Liver (tissue), 9 donors: Measurements from ENCODE around the gene EVA1B. TPM values are rescaled to one million over a fixed set of nuclear protein-coding genes. Genes with fewer than 3 reads are reported as not detected.

Source experiments
- DNase-seq: peaks from one replicate; pipeline ENCODE4 v3.0.0-alpha.2; 2017; ENCODE audit warnings: low spot score
- H3K27ac ChIP-seq, 2 donors: one replicate each; pipeline ENCODE4 v1.7.0; 2013; ENCODE audit warnings: inconsistent platforms in 2 of 2, low read length in 2 of 2, control low read depth in 1 of 2, low read depth in 1 of 2, mild to moderate bottlenecking in 1 of 2
- H3K27me3 ChIP-seq, 4 donors: one replicate each; pipeline versions ENCODE4 v1.6.1 to v1.7.0; 2013; ENCODE audit warnings: low read length in 3 of 4, inconsistent platforms in 1 of 4, mild to moderate bottlenecking in 1 of 4, moderate library complexity in 1 of 4; ENCODE audit not compliant: control insufficient read depth in 4 of 4, insufficient read depth in 4 of 4
- H3K36me3 ChIP-seq, 4 donors: one replicate each; pipeline versions ENCODE4 v1.6.1 to v1.7.0; 2013; ENCODE audit warnings: low read length in 3 of 4, mild to moderate bottlenecking in 3 of 4, low read depth in 1 of 4, moderate library complexity in 1 of 4; ENCODE audit not compliant: control insufficient read depth in 4 of 4, insufficient read depth in 3 of 4
- H3K4me1 ChIP-seq, 4 donors: one replicate each; pipeline versions ENCODE4 v1.6.1 to v1.7.0; 2013; ENCODE audit warnings: low read length in 3 of 4, mild to moderate bottlenecking in 3 of 4, moderate library complexity in 1 of 4; ENCODE audit not compliant: control insufficient read depth in 4 of 4, insufficient read depth in 4 of 4
- H3K4me3 ChIP-seq, 3 donors: one replicate each; pipeline versions ENCODE4 v1.6.1 to v1.7.0; 2013; ENCODE audit warnings: low read length in 3 of 3, control low read depth in 1 of 3, low read depth in 1 of 3, mild to moderate bottlenecking in 1 of 3
- H3K9ac ChIP-seq, 2 donors: one replicate each; pipeline ENCODE4 v1.7.0; 2013; ENCODE audit warnings: low read length in 2 of 2, mild to moderate bottlenecking in 2 of 2, moderate library complexity in 2 of 2, control low read depth in 1 of 2, low read depth in 1 of 2
- H3K9me3 ChIP-seq, 4 donors: one replicate each; pipeline versions ENCODE4 v1.6.1 to v1.7.0; 2013; ENCODE audit warnings: low read length in 3 of 4; ENCODE audit not compliant: control insufficient read depth in 4 of 4
- ATF3 ChIP-seq: IDR thresholded peaks from 2 replicates; pipeline ENCODE4 v1.6.1; 2016; ENCODE audit warnings: antibody characterized with exemption
- CTCF ChIP-seq: fragments of 150-350 bp; IDR thresholded peaks from 2 replicates; pipeline ENCODE4 v1.5.1; 2017; ENCODE audit warnings: improper control_type of control experiment, low read depth, low read length; ENCODE audit not compliant: missing input control
- EGR1 ChIP-seq, 2 donors: IDR thresholded peaks; 2 replicates each; pipeline ENCODE4 v1.6.1; 2016 to 2018; ENCODE audit warnings: antibody characterized with exemption in 2 of 2, low read depth in 2 of 2
- FOXA1 ChIP-seq: IDR thresholded peaks from 2 replicates; pipeline ENCODE4 v1.6.1; 2016; ENCODE audit warnings: antibody characterized with exemption
- FOXA2 ChIP-seq: IDR thresholded peaks from 2 replicates; pipeline ENCODE4 v1.6.1; 2016; ENCODE audit warnings: antibody characterized with exemption
- GABPA ChIP-seq, 2 donors: IDR thresholded peaks in 1 of 2; conservative IDR thresholded peaks in 1 of 2; 2 replicates each; pipeline ENCODE4 v1.6.1; 2016; ENCODE audit warnings: antibody characterized with exemption in 2 of 2, mild to moderate bottlenecking in 1 of 2, moderate library complexity in 1 of 2
- HNF4A ChIP-seq, 2 donors: conservative IDR thresholded peaks; 2 replicates each; pipeline ENCODE4 v1.6.1; 2016; ENCODE audit warnings: antibody characterized with exemption in 2 of 2, mild to moderate bottlenecking in 2 of 2
- HNF4G ChIP-seq: IDR thresholded peaks from 2 replicates; pipeline ENCODE4 v1.6.1; 2016; ENCODE audit warnings: antibody characterized with exemption
- JUND ChIP-seq, 2 donors: IDR thresholded peaks; 2 replicates each; pipeline ENCODE4 v1.6.1; 2016; ENCODE audit warnings: antibody characterized with exemption in 2 of 2
- MAX ChIP-seq: IDR thresholded peaks from 2 replicates; pipeline ENCODE4 v1.6.1; 2016; ENCODE audit warnings: antibody characterized with exemption
- NR2F2 ChIP-seq: IDR thresholded peaks from 2 replicates; pipeline ENCODE4 v1.6.1; 2016; ENCODE audit warnings: antibody characterized with exemption
- RAD21 ChIP-seq, 2 donors: IDR thresholded peaks; 2 replicates each; pipeline ENCODE4 v1.6.1; 2016; ENCODE audit warnings: antibody characterized with exemption in 2 of 2, mild to moderate bottlenecking in 2 of 2
- REST ChIP-seq: IDR thresholded peaks from 2 replicates; pipeline ENCODE4 v1.6.1; 2016; ENCODE audit warnings: antibody characterized with exemption, mild to moderate bottlenecking
- RXRA ChIP-seq, 2 donors: IDR thresholded peaks; 2 replicates each; pipeline ENCODE4 v1.6.1; 2017 to 2018; ENCODE audit warnings: antibody characterized with exemption in 2 of 2, mild to moderate bottlenecking in 1 of 2
- SP1 ChIP-seq: IDR thresholded peaks from 2 replicates; pipeline ENCODE4 v1.6.1; 2018; ENCODE audit warnings: antibody characterized with exemption, mild to moderate bottlenecking
- TAF1 ChIP-seq: conservative IDR thresholded peaks from 2 replicates; pipeline ENCODE4 v1.6.1; 2016; ENCODE audit warnings: antibody characterized with exemption, mild to moderate bottlenecking
- YY1 ChIP-seq: IDR thresholded peaks from 2 replicates; pipeline ENCODE4 v1.6.1; 2016; ENCODE audit warnings: antibody characterized with exemption, mild to moderate bottlenecking
- ZBTB33 ChIP-seq: IDR thresholded peaks from 2 replicates; pipeline ENCODE4 v1.6.1; 2016; ENCODE audit warnings: antibody characterized with exemption
- WGBS: extraction: QIAGEN DNeasy Blood & Tissue Kit; methylation state at CpG from one replicate; pipeline ENCODE4 v1.1.7; 2013; 5-methylcytosine and 5-hydroxymethylcytosine counted together
- polyA plus RNA-seq, 2 donors: library from polyadenylated mRNA; stranded (reverse) in 1 of 2; unstranded in 1 of 2; fragments of 200-250 nt in 1 of 2; fragments of >200 nt in 1 of 2; fragmentation: Nextera tagmentation in 1 of 2; extraction: Ambion mirVana in 1 of 2; gene quantifications; one replicate each; pipeline versions ENCODE4 v1.2.1 to v1.2.3, GENCODE V29; 2013 to 2015
- total RNA-seq, 2 donors: library from RNA; depleted of rRNA; stranded (reverse); fragments of >200 nt; gene quantifications; one replicate each; pipeline ENCODE4 v1.2.3, GENCODE V29; 2014
- donor health status: healthy.
- donor health status: healthy.
- donor health status: healthy.
- donor health status: healthy.
- donor health status: healthy.

EVA1B gene
- total and polyA plus RNA-seq, 4 donors = 3.3 to 22.7 (median 8.4) TPM

GRCh38 chr1:36287595-36287994, 35.9 kb downstream of the EVA1B start (continued):
- no peak for TF ChIP-seq ZBTB33
- no peak for TF ChIP-seq EGR1 (IDR thresholded peaks at IDR 0.05; ENCODE audit: low read depth in 2 of 2)
- no peak for TF ChIP-seq TAF1
- no peak for TF ChIP-seq JUND (IDR thresholded peaks at IDR 0.05)
- no peak for TF ChIP-seq HNF4G
- TF ChIP-seq NR2F2 = no peak
- no peak for TF ChIP-seq YY1

GRCh38 chr1:36286802-36287201, 36.6 kb downstream of the EVA1B start:
- Histone ChIP-seq H3K27me3 (no peaks in the 10 kb centered on the region), H3K9me3 (no peaks in the 10 kb centered on the region), H3K27ac (no peak overlapping the region), H3K9ac (no peak overlapping the region), H3K4me1 (peaks cover 2 to 14% (median 11%) of the 10 kb centered on the region in 4 donors), H3K36me3 (peaks cover 14 to 72% (median 68%) of the 10 kb centered on the region in 4 donors), H3K4me3 (no peak overlapping the region)
- DNase-seq = no peak
- TF ChIP-seq FOXA2 = no peak
- no peak for TF ChIP-seq YY1
- no peak for TF ChIP-seq ZBTB33
- TF ChIP-seq GABPA (IDR thresholded peaks at IDR 0.05 in 1 of 2, conservative IDR thresholded peaks at IDR 0.05 in 1 of 2) = no peak
- no peak for TF ChIP-seq RAD21 (IDR thresholded peaks at IDR 0.05)
- no peak for TF ChIP-seq EGR1 (IDR thresholded peaks at IDR 0.05; ENCODE audit: low read depth in 2 of 2)
- no peak for TF ChIP-seq REST
- no peak for TF ChIP-seq RXRA (IDR thresholded peaks at IDR 0.05)
- no peak for TF ChIP-seq MAX
- TF ChIP-seq HNF4A (conservative IDR thresholded peaks at IDR 0.05) = no peak
- TF ChIP-seq NR2F2 = no peak
- TF ChIP-seq FOXA1 = no peak
- no peak for TF ChIP-seq TAF1
- TF ChIP-seq CTCF = no peak
- no peak for TF ChIP-seq SP1
- no peak for TF ChIP-seq ATF3
- no peak for TF ChIP-seq HNF4G
- no peak for TF ChIP-seq JUND (IDR thresholded peaks at IDR 0.05)
- WGBS = 95% methylated on average over 13 of the region's 13 CpGs
